ENCODE data around the gene IL4R.

Gene IL4R

DNA sequence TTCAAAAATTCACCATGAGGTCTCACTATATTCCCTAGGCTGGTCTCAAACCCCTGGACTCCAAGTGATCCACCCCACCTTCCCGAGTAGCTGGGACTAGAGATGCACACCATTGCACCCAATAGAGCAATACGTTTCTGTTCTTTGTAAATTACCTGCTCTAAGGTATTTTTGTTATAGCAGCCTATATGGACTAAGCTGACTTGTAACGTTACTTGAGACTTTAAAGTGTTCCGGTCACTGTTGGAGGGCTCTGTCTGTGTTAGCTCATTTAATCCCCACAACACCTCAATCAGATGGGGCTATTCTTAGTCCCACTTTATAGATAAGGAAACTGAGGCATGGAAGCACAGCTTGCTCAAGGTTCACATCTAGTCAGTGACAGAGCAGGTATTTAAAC lies 25.4 kb downstream of the IL4R start:
- H3K27me3 Mint-ChIP-seq (ENCODE audit: low read depth), result no peaks in the 10 kb centered on the region
- peaks cover 29% of the 10 kb centered on the region for H3K36me3 Mint-ChIP-seq (ENCODE audit: low read depth)
- no peaks in the 10 kb centered on the region for H3K9me3 Mint-ChIP-seq
- peaks cover 11% of the 10 kb centered on the region for H3K4me1 Mint-ChIP-seq
- TF ChIP-seq, protein P1, sequence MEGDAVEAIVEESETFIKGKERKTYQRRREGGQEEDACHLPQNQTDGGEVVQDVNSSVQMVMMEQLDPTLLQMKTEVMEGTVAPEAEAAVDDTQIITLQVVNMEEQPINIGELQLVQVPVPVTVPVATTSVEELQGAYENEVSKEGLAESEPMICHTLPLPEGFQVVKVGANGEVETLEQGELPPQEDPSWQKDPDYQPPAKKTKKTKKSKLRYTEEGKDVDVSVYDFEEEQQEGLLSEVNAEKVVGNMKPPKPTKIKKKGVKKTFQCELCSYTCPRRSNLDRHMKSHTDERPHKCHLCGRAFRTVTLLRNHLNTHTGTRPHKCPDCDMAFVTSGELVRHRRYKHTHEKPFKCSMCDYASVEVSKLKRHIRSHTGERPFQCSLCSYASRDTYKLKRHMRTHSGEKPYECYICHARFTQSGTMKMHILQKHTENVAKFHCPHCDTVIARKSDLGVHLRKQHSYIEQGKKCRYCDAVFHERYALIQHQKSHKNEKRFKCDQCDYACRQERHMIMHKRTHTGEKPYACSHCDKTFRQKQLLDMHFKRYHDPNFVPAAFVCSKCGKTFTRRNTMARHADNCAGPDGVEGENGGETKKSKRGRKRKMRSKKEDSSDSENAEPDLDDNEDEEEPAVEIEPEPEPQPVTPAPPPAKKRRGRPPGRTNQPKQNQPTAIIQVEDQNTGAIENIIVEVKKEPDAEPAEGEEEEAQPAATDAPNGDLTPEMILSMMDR (IDR thresholded peaks at IDR 0.05; ENCODE audit: unreplicated experiment in 3 of 3), result no peak
- no peak overlapping the region for H3K27ac Mint-ChIP-seq
- no peak overlapping the region for H3K4me3 Mint-ChIP-seq

DNA sequence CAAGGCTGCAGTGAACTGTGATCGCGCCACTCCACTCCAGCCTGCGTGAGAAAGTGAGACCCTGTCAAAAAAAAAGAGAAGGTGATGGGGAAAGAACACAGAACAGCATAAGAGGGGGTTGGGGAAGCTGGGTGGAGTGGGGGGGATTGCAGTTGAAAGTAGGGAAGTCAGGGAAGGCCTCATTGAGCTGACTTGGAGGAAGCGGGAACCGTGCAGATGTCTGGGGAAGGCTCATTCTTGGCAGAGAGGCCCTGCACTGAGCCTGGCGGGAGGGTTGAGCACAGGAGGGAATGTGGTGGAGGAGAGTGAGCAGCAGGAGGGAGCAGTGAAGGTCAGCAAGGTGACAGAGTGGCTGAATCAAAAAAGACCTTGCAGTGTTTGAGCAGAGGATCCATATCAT lies 26.9 kb downstream of the IL4R start:
- H3K27me3 Mint-ChIP-seq (ENCODE audit: low read depth), result no peaks in the 10 kb centered on the region
- no peak overlapping the region for H3K27ac Mint-ChIP-seq
- no peak overlapping the region for H3K4me3 Mint-ChIP-seq
- H3K9me3 Mint-ChIP-seq, result no peaks in the 10 kb centered on the region
- H3K36me3 Mint-ChIP-seq (ENCODE audit: low read depth), result peaks cover 29% of the 10 kb centered on the region
- TF ChIP-seq, protein P1 (IDR thresholded peaks at IDR 0.05; ENCODE audit: unreplicated experiment in 3 of 3), result no peak
- peaks cover 5% of the 10 kb centered on the region for H3K4me1 Mint-ChIP-seq

DNA sequence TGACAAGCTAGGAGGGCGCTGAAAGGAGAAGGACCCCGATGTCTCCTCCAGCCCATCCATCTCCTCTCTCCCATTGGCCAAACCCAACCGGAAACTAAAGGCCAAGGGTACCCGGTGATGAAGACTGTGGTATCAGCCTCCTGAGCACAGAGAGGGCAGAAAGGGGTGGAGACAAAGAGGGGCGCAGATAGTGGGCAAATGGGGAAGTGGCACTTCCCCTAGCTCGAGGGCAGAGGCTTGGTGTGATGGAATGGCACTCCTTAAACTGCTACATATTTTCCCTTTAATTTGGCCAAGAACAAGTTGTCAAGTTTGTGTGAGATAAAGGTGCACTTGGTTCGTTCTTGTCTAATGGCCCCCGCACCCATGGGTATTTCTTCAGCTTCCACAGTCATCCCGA lies 27.8 kb downstream of the IL4R start:
- H3K36me3 Mint-ChIP-seq (ENCODE audit: low read depth), result peaks cover 29% of the 10 kb centered on the region
- H3K4me3 Mint-ChIP-seq, result no peak overlapping the region
- TF ChIP-seq, protein P1 (IDR thresholded peaks at IDR 0.05; ENCODE audit: unreplicated experiment in 3 of 3), result no peak
- H3K9me3 Mint-ChIP-seq, result no peaks in the 10 kb centered on the region
- no peaks in the 10 kb centered on the region for H3K4me1 Mint-ChIP-seq
- no peaks in the 10 kb centered on the region for H3K27me3 Mint-ChIP-seq (ENCODE audit: low read depth)
- no peak overlapping the region for H3K27ac Mint-ChIP-seq

DNA sequence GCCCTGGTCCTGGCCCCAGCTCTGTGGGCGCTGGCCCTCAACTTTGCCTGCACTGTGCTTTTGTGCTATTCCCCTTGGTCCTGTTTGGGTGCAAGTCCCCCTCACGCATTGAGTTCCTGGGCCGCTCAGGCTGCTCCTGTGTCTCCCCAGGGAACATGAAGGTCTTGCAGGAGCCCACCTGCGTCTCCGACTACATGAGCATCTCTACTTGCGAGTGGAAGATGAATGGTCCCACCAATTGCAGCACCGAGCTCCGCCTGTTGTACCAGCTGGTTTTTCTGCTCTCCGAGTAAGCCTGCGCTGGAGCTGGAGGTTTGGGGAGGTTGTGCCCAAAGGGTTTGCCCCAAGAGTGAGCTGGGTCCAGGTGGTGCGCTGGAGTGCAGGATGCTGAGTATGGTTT lies 28.2 kb downstream of the IL4R start:
- no peak overlapping the region for H3K4me3 Mint-ChIP-seq
- peaks cover 29% of the 10 kb centered on the region for H3K36me3 Mint-ChIP-seq (ENCODE audit: low read depth)
- H3K27ac Mint-ChIP-seq, result no peak overlapping the region
- H3K9me3 Mint-ChIP-seq, result no peaks in the 10 kb centered on the region
- TF ChIP-seq, protein P1 (IDR thresholded peaks at IDR 0.05; ENCODE audit: unreplicated experiment in 3 of 3), result no peak
- H3K27me3 Mint-ChIP-seq (ENCODE audit: low read depth), result no peaks in the 10 kb centered on the region
- no peaks in the 10 kb centered on the region for H3K4me1 Mint-ChIP-seq

DNA sequence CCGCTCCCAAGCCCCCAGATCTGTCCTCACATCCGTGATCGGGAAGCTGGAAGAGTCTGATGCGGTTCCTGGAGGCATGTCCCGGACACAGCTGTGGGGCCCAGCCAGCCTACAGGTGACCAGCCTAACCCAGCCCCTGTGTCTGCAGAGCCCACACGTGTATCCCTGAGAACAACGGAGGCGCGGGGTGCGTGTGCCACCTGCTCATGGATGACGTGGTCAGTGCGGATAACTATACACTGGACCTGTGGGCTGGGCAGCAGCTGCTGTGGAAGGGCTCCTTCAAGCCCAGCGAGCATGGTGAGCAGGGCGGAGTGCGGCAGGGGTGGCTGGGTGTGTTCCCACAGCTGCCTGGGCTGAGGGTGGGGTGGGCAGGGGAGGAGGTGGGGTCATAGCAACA lies 30.9 kb downstream of the IL4R start:
- no peak overlapping the region for H3K27ac Mint-ChIP-seq
- TF ChIP-seq, protein P1 (IDR thresholded peaks at IDR 0.05; ENCODE audit: unreplicated experiment in 3 of 3), result no peak
- no peaks in the 10 kb centered on the region for H3K27me3 Mint-ChIP-seq (ENCODE audit: low read depth)
- H3K9me3 Mint-ChIP-seq, result no peaks in the 10 kb centered on the region
- no peak overlapping the region for H3K4me3 Mint-ChIP-seq
- peaks cover 6% of the 10 kb centered on the region for H3K4me1 Mint-ChIP-seq
- peaks cover 20% of the 10 kb centered on the region for H3K36me3 Mint-ChIP-seq (ENCODE audit: low read depth)

DNA sequence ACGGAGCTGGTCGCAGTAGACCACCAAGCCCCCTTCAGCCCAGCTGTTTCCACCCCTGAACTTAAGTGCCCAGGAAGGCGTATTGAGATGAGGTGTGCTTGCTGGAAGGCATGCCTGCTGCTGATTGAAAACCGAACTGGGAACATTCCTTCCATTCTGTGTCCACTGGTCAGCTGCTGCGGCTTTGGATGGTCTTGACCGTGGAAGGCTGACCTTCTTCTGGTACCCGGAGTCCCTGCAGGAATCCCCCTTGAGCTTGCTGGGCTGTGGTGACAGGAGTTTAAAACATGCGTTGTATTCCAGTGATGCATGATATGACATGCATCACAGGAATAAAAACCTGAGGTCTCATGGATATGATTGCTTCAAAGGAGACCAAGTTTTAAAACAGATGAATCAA lies 31.4 kb downstream of the IL4R start:
- TF ChIP-seq, protein P1 (IDR thresholded peaks at IDR 0.05; ENCODE audit: unreplicated experiment in 3 of 3), result no peak
- H3K9me3 Mint-ChIP-seq, result no peaks in the 10 kb centered on the region
- no peaks in the 10 kb centered on the region for H3K27me3 Mint-ChIP-seq (ENCODE audit: low read depth)
- H3K36me3 Mint-ChIP-seq (ENCODE audit: low read depth), result peaks cover 21% of the 10 kb centered on the region
- H3K4me1 Mint-ChIP-seq, result peaks cover 11% of the 10 kb centered on the region
- no peak overlapping the region for H3K27ac Mint-ChIP-seq
- no peak overlapping the region for H3K4me3 Mint-ChIP-seq

Measured in nephron (organoid).